Thyroid gland (tissue), 4 donors: ENCODE results near the gene MUC2. TPM values are rescaled to one million over a fixed set of nuclear protein-coding genes. Genes with fewer than 3 reads are reported as not detected.

Experiments used
- DNase-seq, 2 donors: peaks; one replicate each; pipeline ENCODE4 v3.0.0-alpha.2; 2019
- H3K27ac ChIP-seq, 3 donors: fragments of 200-600 bp; sonication (generic); 1 replicate in 2 of 3; 2 replicates in 1 of 3; pipeline ENCODE4 v1.5.1; 2016 to 2019; ENCODE audit warnings: mild to moderate bottlenecking in 1 of 3, moderate library complexity in 1 of 3
- H3K27me3 ChIP-seq: fragments of 200-600 bp; sonication (generic); one replicate; pipeline ENCODE4 v1.5.1; 2019
- H3K36me3 ChIP-seq, 2 donors: fragments of 200-600 bp; sonication (generic); one replicate each; pipeline ENCODE4 v1.5.1; 2016 to 2019
- H3K4me1 ChIP-seq, 2 donors: fragments of 200-600 bp; sonication (generic); one replicate each; pipeline ENCODE4 v1.5.1; 2017 to 2019
- H3K4me3 ChIP-seq, 3 donors: fragments of 200-600 bp; sonication (generic); replicated peaks in 1 of 3; 1 replicate in 2 of 3; 2 replicates in 1 of 3; pipeline ENCODE4 v1.5.1; 2016; ENCODE audit warnings: mild to moderate bottlenecking in 1 of 3
- H3K9me3 ChIP-seq: fragments of 200-600 bp; sonication (generic); one replicate; pipeline ENCODE4 v1.5.1; 2017
- CTCF ChIP-seq, 6 experiments: fragments of 200-600 bp in 3 of 6; fragments of 450-650 bp in 3 of 6; sonication (generic) in 3 of 6; IDR thresholded peaks; one replicate each; pipeline ENCODE4 v1.5.1; 2016 to 2019; ENCODE audit warnings: antibody characterized with exemption in 6 of 6, mild to moderate bottlenecking in 2 of 6, inconsistent platforms in 1 of 6, moderate library complexity in 1 of 6
- POLR2A ChIP-seq, 2 donors: fragments of 450-650 bp; IDR thresholded peaks; one replicate each; pipeline ENCODE4 v1.6.1; 2017; ENCODE audit warnings: antibody characterized with exemption in 2 of 2, mild to moderate bottlenecking in 2 of 2, moderate library complexity in 1 of 2
- WGBS, 2 donors: methylation state at CpG; one replicate each; pipeline ENCODE4 v1.1.5; 2017; 5-methylcytosine and 5-hydroxymethylcytosine counted together
- intact Hi-C: fragments of 100-400 bp; cut with DNase I; formaldehyde crosslinking; loops from one replicate; pipeline ENCODE4 v1.15.1; 2023
- total RNA-seq, 4 donors: library from RNA; depleted of rRNA; stranded (reverse); fragments of >200 nt; gene quantifications; one replicate each; pipeline ENCODE4 v1.2.3, GENCODE V29; 2016

Gene MUC2
- total RNA-seq, 4 donors from 2014 or later = not detected

GRCh38 chr11:1053121-1053901 is 21.4 kb upstream of the MUC2 start:
- intact Hi-C loops = loop anchor here (5.0 kb wide), 2 partner anchors 131 to 206 kb away; no protein-coding TSS in a partner anchor
- Histone ChIP-seq H3K27ac (no peak overlapping the region), H3K4me1 (peaks cover 4 to 18% of the 10 kb centered on the region in 2 donors), H3K9me3 (no peaks in the 10 kb centered on the region), H3K4me3 (no peak overlapping the region), H3K27me3 (no peaks in the 10 kb centered on the region), H3K36me3 (no peaks in the 10 kb centered on the region)
- WGBS, 2 donors = 65 to 86% methylated on average over 14 to 18 of the region's 25 CpGs
- no peak for DNase-seq
- TF ChIP-seq CTCF (IDR thresholded peaks at IDR 0.05) (no peak), POLR2A (IDR thresholded peaks at IDR 0.05) (no peak)

- no peaks in the 10 kb centered on the region for H3K27me3 ChIP-seq
These were observed 20.2 kb upstream of the MUC2 start for GRCh38 chr11:1054143-1055108.

GRCh38 chr11:1055109-1055703 is 19.5 kb upstream of the MUC2 start:
- no peak for TF ChIP-seq CTCF (IDR thresholded peaks at IDR 0.05)
- TF ChIP-seq POLR2A (IDR thresholded peaks at IDR 0.05) = no peak
- Histone ChIP-seq H3K4me1 (peaks cover 0 to 8% of the 10 kb centered on the region in 2 donors), H3K36me3 (no peaks in the 10 kb centered on the region), H3K4me3 (no peak overlapping the region), H3K9me3 (no peaks in the 10 kb centered on the region), H3K27me3 (no peaks in the 10 kb centered on the region), H3K27ac (no peak overlapping the region)
- intact Hi-C loops = no loop called here
- no peak for DNase-seq
- 86 to 91% methylated on average over 17 of the region's 17 CpGs for WGBS, 2 donors

More at GRCh38 chr11:1054143-1055108, 20.2 kb upstream of the MUC2 start:
- intact Hi-C loops = loop anchor here (5.0 kb wide), 2 partner anchors 132 to 207 kb away; no protein-coding TSS in a partner anchor
- no peak for DNase-seq
- no peak overlapping the region for H3K27ac ChIP-seq
- no peaks in the 10 kb centered on the region for H3K9me3 ChIP-seq
- no peak for TF ChIP-seq POLR2A (IDR thresholded peaks at IDR 0.05)
- no peak for TF ChIP-seq CTCF (IDR thresholded peaks at IDR 0.05)
- H3K4me1 ChIP-seq = peaks cover 2 to 16% of the 10 kb centered on the region in 2 donors
- 58 to 69% methylated on average over 16 to 22 of the region's 25 CpGs for WGBS, 2 donors
- no peaks in the 10 kb centered on the region for H3K36me3 ChIP-seq
- H3K4me3 ChIP-seq = no peak overlapping the region

DNA sequence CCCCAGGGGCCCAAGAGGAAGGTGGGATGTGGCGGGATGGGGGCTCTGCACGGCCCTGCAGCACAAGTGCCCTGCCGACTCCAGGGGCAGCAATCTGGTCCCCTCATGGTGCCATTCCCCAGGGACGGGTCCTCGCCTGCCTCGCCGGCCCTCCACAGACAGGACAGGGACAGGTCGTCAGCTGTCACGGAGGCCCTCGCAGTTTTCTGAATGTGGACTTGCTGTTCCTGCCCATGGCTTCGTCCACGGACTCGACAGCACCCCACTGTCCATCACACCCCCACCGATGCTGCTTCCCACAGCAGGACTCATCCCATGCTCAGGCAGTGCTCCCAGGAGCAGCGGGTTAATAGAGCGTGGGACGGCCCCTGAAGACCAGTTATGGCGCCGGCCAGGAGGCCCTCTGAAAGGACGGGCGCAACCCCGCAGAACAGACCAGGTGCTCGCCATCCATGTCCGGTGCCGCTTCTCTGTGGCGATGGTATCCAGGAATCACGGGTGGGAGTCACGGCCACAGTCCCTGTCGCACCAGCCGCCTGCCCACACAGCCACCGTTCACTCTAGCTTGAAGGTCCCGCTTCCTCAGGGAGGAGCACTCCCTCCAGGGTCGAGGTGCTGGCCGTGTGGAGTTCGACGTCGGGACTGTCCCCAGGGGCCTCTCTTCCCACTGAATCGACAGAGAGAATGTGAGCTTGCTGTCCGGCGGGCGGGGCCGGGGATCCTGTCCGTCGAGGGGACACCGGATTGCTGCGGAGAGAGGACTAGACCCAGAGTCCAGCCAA is 18.5 kb upstream of the MUC2 start:
- TF ChIP-seq POLR2A (IDR thresholded peaks at IDR 0.05) = no peak
- TF ChIP-seq CTCF (IDR thresholded peaks at IDR 0.05) = no peak
- intact Hi-C loops = no loop called here
- H3K27ac ChIP-seq = no peak overlapping the region
- no peaks in the 10 kb centered on the region for H3K4me1 ChIP-seq
- DNase-seq = no peak
- H3K36me3 ChIP-seq = no peaks in the 10 kb centered on the region
- H3K9me3 ChIP-seq = no peaks in the 10 kb centered on the region
- no peak overlapping the region for H3K4me3 ChIP-seq
- 80 to 84% methylated on average over 37 to 38 of the region's 46 CpGs for WGBS, 2 donors
- H3K27me3 ChIP-seq = no peaks in the 10 kb centered on the region
